KOPT-K1 (cell line): ENCODE measurements around the gene MTCL1.

ENCODE experiments used
- H3K27ac ChIP-seq: fragments of 200-600 bp; sonication (generic); 2 replicates; pipeline ENCODE4 v1.5.1; 2016; ENCODE audit warnings: antibody characterized with exemption, mild to moderate bottlenecking, low read depth, low read length; ENCODE audit not compliant: poor library complexity, severe bottlenecking
- H3K36me3 ChIP-seq: fragments of 200-600 bp; sonication (generic); 2 replicates; pipeline ENCODE4 v1.5.1; 2017; ENCODE audit warnings: antibody characterized with exemption, mild to moderate bottlenecking, low read length, moderate library complexity; ENCODE audit not compliant: insufficient read depth
- H3K9me3 ChIP-seq: fragments of 200-600 bp; sonication (generic); 2 replicates; pipeline ENCODE4 v1.5.1; 2017; ENCODE audit warnings: antibody characterized with exemption, low read length, mild to moderate bottlenecking; ENCODE audit not compliant: insufficient read depth, poor library complexity, severe bottlenecking

Gene MTCL1

DNA sequence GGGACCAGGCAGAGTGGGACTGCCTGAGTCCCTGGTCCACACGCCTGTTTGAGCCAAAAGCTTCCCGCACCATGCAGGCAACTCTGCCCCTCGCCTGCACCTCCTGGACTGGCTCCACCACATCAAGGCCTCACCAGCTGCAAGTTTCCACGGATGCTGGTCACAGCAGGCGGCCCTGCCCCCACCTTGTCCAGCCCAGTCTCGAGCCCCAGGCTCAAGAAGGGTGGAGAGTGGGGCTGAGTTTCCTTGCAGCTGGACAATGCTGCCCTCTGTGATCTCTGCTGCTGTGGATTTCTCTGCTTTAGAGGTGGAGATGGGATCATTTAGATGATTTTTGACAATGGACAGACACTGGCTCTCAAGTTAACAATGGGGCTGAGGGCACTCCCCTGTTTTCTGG, 74.9 kb downstream of the MTCL1 start:
- Histone ChIP-seq H3K9me3 (no peaks in the 10 kb centered on the region), H3K36me3 (no peaks in the 10 kb centered on the region), H3K27ac (no peak overlapping the region)

DNA sequence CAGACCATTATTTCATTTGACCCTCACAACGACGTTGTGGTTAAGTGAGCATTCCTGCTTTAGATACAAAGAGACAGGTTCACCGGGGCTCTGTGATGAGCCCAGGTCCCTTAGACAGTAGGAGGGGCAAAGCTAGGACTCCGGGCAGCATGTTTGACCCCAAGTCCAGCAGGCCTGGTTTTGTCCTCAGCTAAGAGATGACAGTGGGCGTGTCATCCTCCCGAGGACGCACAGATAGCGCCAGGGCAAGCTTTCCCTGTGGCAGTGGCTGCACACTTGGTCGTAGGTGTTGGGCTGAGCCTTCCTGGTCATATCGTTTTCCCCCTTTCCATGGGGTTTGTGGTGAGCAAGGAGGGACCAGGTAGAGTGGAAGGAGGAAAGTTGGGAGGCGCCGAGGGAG, 76.3 kb downstream of the MTCL1 start:
- Histone ChIP-seq H3K27ac (no peak overlapping the region), H3K36me3 (no peaks in the 10 kb centered on the region), H3K9me3 (no peaks in the 10 kb centered on the region)

DNA sequence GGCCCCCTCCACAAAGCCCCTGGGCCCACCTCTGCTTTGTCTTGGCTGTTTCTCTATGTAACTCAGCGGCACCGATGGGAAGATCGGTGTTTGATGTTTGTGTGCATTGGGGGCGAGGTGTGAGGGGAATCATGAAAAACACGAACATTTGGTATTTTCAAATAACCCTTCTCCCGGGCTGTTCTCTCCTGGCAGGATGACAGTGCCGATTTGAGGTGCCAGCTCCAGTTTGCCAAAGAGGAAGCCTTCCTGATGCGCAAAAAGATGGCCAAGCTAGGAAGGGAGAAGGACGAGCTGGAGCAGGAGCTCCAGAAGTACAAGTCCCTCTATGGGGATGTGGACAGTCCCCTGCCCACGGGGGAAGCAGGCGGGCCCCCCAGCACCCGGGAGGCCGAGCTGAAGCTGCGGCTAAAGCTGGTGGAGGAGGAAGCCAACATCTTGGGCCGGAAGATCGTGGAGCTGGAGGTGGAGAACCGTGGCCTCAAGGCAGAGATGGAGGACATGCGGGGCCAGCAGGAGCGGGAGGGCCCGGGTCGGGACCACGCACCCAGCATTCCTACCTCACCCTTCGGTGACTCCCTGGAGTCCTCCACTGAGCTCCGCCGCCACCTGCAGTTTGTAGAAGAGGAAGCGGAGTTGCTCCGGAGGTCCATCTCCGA, 78.1 kb downstream of the MTCL1 start:
- Histone ChIP-seq H3K9me3 (no peaks in the 10 kb centered on the region), H3K36me3 (no peaks in the 10 kb centered on the region), H3K27ac (no peak overlapping the region)

DNA sequence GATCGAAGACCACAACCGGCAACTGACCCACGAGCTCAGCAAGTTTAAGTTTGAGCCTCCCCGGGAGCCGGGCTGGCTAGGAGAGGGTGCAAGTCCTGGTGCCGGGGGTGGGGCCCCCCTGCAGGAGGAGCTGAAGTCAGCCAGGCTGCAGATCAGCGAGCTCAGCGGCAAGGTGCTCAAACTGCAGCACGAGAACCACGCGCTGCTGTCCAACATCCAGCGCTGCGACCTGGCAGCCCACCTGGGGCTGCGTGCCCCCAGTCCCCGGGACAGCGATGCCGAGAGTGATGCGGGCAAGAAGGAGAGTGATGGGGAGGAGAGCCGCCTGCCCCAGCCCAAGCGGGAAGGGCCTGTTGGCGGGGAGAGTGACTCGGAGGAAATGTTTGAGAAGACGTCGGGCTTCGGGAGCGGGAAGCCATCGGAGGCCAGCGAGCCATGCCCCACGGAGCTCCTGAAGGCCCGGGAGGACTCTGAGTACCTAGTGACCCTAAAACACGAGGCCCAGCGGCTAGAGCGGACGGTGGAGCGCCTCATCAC, 78.7 kb downstream of the MTCL1 start:
- H3K36me3 ChIP-seq: no peaks in the 10 kb centered on the region
- H3K9me3 ChIP-seq: no peaks in the 10 kb centered on the region
- no peak overlapping the region for H3K27ac ChIP-seq

DNA sequence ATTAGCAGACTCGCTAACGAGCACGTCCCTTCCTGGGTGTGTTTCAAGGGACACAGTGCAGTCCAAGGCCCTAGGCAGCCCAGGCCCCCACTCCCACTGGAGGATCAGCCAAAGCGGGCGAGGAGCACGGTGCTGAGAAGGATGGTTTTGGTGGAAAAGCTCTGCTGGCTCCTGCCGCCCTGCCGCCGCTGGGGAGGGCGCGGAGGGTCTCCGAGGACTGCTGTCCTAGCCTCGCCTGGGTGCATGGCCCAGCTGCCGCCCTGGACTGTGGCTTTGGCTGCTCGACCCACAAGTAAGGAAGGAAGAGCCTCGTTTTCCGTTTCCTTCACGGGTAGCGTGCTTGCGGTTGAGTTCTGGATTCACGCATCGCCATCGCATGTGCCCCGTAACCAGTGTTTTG, 79.9 kb downstream of the MTCL1 start:
- Histone ChIP-seq H3K9me3 (no peaks in the 10 kb centered on the region), H3K36me3 (no peaks in the 10 kb centered on the region), H3K27ac (no peak overlapping the region)

DNA sequence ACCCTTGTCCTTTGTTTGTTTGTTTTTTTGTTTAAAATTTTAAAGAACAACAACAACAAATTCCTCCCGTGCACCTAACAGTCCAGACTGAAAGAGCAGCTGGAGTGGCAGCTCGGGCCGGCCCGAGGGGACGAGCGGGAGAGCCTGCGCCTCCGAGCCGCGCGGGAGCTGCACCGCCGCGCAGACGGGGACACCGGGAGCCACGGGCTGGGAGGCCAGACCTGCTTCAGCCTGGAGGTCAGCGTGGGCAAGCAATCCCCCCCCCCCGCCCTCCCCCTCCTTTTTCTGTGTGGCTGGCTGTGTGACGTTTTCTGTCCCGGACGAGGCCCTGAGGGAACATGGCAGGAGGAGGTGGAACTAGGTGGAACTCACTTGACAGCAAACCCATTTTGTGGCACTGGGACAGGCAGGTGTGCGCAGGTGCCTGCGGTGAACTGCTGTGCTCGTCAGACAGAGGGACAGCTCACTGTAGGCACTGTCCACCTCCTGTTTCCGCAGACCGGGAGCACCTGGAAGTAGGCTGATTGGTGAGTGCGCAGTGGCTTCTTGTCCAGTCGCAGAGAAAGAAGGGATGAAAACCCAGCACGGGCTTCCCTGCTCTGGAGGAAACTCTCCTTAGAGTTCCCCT, 80.6 kb downstream of the MTCL1 start:
- H3K27ac ChIP-seq: no peak overlapping the region
- H3K9me3 ChIP-seq: no peaks in the 10 kb centered on the region
- H3K36me3 ChIP-seq: no peaks in the 10 kb centered on the region

DNA sequence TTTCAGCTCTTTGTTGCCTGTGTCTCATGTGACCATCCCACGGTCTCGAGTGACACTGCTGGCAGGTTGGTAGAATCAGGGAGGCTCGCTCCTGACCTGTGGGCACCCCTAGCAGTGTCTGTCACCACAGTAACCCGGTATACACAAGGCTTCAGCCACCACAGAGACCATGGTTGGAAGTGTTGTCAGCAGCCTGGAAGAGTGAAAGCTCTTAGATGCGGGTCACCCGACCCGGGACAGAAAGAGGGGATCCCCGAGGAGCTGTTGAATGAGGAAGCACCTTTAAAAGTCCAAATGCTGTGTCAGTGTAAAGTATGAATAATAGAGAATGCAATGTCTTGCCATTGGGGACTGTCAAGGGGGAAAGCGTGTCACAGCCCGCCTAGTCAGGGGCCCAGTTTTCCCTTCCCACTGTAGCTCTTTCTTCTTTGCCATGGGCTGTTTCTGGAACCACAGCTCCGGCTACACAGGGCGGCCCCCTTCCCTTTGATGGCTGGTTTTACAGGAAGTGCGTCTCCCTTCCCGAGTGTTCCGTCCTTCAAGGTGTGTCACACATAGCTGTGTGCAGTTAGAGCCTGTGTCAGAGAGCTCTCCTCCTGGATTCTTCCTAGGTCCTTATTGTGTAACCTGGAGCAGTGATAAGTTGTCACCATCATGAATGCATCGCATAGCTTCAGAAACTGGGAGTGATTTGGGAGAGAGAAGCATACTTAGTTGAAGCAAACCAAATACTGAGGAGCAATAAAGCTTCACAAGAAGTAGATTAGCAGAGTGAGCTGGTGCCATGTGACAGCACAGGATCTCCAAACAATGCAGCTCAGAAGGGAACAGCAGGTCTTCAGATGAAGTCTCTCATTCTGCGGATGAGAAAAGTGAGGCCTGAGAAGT, 81.4 kb downstream of the MTCL1 start:
- no peak overlapping the region for H3K27ac ChIP-seq

DNA sequence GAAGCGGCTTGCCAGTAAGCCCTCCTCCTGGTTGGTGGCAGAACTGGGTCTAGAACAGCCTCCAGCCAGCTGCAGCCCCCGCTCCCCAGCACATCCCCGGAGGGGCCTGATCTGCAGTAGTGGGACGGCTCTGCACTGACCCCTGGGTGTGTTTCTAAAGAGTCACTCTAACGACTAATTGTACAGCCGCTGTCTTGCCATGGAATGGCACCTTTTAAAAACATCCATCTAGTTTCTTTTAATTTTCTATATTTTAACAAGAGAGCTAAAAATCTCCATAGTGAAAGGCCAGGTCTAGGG, 82.0 kb downstream of the MTCL1 start:
- no peak overlapping the region for H3K27ac ChIP-seq
- no peaks in the 10 kb centered on the region for H3K36me3 ChIP-seq
- H3K9me3 ChIP-seq: no peaks in the 10 kb centered on the region

More for the DNA sequence above, 81.4 kb downstream of the MTCL1 start:
- no peaks in the 10 kb centered on the region for H3K36me3 ChIP-seq
- no peaks in the 10 kb centered on the region for H3K9me3 ChIP-seq

DNA sequence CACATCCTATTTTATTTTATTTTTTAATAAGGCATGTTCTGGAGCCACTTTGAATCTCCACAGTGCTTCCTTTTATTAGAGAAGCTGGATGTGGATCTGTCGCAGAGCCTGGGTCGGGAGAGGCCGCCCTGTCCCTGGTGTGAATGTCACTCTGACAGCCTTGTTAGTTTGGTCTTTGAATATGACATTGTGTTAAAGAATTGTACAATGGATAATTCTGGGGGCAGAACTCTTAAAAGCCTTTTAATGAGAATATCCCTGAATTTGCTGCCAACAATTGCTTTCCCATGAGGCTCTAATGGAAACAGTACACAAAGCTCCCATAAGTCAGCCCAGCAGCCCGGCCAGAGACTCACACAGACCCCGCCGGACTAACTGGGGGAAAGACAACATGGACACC, 82.4 kb downstream of the MTCL1 start:
- H3K36me3 ChIP-seq: no peaks in the 10 kb centered on the region

DNA sequence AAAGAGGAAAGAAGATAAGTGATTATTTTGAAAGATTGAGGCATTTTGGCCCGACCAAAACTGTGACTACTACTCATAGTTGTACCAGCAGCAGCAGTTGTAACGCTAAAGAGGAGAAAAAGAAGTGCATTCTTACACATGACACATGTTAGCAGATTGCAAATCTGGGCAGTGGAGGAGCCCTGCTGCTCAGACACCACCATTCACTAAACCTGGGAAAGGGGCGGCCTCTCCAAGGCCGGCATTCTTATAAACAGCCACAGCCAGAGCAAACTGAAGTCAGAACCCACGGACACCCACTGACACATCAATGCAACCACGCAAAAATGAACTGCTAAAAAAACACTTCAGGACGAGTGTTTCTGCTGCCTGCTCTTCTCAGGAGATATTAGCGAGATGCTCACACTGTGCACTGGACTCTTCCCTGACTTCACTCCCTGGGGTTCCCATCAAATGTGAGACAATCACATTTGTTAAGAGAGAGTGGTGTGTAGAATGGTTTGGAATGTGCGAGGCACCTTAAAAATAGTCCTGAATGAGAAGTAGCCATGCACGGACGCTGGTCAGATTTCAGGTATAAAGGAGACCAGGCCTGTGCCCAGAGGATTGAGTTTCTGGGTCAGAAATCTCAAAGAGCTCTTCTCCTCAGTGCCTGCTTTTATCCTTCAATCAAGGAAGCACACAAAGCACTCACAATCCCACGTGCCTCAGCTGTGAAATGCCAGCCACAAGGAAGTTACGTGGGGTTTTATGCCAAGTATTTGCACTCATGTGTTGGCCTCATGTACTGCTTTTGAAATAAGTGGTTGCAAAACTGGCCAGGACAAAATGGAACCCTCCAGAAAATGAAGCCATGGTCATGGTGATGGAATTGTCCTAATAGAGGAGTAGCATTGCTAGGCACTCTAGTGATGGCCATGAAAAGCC, 83.4 kb downstream of the MTCL1 start:
- Histone ChIP-seq H3K9me3 (no peaks in the 10 kb centered on the region), H3K27ac (no peak overlapping the region), H3K36me3 (no peaks in the 10 kb centered on the region)

More for the DNA sequence above, 82.4 kb downstream of the MTCL1 start:
- Histone ChIP-seq H3K9me3 (no peaks in the 10 kb centered on the region), H3K27ac (no peak overlapping the region)

DNA sequence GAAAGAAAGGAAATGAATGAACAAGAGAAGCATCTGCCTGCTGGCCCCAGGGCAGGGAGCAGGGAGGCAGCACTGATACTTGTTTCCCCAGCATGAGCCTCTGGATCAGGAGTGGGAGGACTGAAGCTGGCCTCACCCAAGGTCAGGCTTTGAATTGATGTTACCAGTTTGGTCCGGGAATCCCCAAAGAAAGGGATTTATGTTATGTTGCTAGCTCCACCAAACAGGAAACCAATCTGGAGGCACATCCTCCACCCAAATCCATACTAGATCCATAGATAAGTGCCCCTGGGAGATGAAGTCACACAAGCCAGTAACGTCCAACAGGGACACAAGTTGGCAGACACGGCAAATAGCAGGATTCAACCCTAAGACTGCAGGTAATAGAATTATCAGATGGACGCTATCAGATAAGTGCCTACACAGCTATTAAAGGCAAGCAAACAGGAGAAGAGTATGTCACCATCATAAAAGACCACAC, 85.9 kb downstream of the MTCL1 start:
- no peaks in the 10 kb centered on the region for H3K9me3 ChIP-seq
- H3K27ac ChIP-seq: no peak overlapping the region
- H3K36me3 ChIP-seq: no peaks in the 10 kb centered on the region

DNA sequence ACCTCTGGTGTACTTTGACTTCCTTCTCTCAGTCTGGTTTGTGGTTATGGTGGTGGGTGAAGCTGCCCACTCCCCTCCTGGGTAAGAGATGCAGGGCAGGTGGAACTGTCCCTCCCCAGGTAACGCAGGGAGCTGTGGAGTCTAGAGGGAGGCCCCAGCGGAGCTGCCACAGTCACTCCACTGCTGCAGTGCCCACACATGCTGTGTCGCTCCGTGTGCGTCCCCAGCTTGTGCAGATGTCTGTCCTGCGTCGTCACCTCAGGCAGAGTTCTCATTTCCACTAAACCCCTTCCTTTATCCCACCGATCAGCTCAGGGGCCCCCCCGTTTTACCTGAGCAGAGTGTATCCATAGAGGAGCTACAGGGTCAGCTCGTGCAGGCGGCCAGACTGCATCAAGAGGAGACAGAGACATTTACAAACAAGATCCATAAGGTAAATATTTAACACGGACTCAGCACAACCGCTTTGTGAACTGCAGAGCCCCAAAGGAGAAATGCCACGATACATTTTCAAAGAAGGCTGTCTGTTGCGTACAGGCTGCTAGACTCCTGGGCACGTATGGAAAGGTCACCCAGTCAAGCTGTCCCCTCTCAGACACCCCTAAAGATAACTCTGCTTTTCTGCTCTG, 87.4 kb downstream of the MTCL1 start:
- Histone ChIP-seq H3K9me3 (no peaks in the 10 kb centered on the region), H3K36me3 (no peaks in the 10 kb centered on the region), H3K27ac (no peak overlapping the region)

DNA sequence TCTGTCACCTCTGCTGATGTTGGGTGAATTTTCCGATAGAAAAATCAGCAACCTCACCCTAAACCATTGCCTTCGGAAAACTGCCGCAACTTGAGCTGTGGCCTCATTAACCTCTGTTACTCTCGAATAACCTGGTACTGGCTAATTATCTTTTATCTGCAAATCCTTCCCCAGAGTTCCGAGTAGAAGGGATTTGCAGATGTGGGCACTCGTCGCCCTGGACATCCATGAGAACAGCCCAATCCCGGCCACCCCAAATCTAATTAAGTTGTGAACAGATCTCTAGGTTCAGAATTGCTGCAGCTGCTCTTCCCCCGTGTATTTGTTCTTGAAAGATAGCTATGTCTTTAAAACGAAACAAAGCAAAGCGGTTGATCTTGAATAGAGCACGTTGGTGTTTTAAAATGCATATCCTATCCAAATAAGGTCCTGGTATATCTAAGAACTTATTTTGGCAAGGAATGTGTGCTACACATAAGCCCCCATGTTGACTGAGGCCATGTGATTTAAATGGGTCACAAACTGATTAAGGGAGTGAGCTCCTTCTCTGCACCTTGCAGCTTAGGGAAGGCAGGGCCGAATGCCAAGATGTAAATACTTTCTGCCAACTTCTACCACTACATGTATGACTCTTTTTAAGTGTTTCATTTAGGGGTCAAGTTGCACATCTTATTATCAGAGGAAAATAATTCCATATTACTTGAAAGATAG, 88.2 kb downstream of the MTCL1 start:
- Histone ChIP-seq H3K36me3 (no peaks in the 10 kb centered on the region), H3K27ac (no peak overlapping the region), H3K9me3 (no peaks in the 10 kb centered on the region)
